SH-SY5Y (cell line): Measurements from ENCODE around the gene TADA2B.

ENCODE experiments used
- GATA2 ChIP-seq: IDR thresholded peaks from 2 replicates; pipeline ENCODE4 v1.6.1; 2011; ENCODE audit warnings: mild to moderate bottlenecking, low read depth, low read length
- GATA3 ChIP-seq: IDR thresholded peaks from 2 replicates; pipeline ENCODE4 v1.6.1; 2011; ENCODE audit warnings: low read depth, mild to moderate bottlenecking, low read length, moderate library complexity

DNA sequence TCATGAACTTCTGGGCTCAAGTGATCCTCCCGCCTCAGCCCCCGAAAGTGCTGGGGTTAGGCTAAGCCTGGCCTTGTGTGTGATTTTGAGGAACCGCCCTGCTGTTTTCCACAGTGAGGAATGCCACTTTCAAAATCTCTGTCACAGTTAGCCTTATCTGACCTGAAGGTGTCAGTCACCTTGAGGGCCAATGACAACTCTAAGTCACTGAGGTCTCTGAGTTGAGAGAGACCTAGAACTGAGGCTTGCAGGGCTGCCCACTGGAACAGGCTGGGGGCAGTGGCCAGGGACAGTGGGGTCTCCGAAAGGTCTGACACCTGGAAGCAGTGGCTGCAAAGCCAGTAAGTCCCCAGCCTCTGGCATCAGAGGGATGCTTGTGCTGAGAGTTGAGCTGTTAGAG lies 6.1 kb downstream of the TADA2B start:
- no peak for TF ChIP-seq GATA3
- TF ChIP-seq GATA2: no peak
